Globus pallidus (tissue), 1 donor: Measurements from ENCODE around the gene OLFM3.

Source experiments
- DNase-seq: peaks from one replicate; pipeline ENCODE4 v3.0.0-alpha.2; 2015; ENCODE audit warnings: low spot score

OLFM3 gene

DNA sequence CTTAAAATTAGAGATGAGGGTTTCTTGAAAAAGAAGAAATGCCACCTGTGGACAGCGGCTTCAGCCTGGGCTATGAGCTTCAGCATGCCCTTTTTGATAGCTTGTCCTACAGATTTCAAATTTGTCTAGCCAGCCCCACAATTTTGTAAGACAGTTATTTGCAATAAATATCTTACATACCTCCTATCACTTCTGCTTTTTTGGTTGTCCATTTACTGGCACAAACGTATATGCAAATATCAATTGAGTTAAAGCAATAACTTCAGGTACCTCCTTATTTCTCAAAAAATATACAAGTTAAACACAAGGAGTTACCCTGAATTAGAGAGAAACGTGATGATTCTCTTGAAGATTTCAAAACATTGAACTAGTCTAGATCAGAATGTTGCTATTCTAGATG is 53.5 kb downstream of the OLFM3 start:
- no peak for DNase-seq

DNA sequence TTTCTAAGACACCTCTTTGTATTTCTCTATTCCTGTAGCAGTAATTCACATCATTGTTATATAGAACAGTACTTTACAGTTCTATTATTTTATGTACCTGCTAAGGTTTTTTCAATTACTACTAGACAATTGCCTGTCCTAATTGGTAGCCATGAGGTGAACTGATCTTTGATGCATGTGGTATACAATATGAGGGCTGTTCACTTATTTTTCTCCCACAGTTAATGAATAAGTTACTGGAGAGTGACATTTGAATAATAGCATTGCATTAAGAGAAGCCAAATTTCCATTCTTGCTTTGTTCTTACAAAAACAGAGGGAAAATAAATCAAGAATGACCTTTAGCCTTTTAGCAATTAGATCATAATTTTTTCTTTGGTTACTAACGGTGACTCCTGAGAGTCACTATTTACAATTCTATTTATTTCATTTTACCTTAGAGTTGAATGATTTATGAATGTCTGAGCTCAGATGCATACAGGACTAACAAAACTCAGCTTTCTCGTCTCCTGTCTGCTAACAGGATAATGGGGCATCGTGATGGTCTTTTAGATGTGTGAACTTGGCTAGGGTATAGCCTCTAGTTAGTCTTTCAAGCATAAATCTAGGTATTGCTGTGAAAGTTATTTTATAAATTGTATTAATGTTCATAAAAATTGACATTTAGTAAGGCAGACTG is 54.1 kb downstream of the OLFM3 start:
- no peak for DNase-seq

DNA sequence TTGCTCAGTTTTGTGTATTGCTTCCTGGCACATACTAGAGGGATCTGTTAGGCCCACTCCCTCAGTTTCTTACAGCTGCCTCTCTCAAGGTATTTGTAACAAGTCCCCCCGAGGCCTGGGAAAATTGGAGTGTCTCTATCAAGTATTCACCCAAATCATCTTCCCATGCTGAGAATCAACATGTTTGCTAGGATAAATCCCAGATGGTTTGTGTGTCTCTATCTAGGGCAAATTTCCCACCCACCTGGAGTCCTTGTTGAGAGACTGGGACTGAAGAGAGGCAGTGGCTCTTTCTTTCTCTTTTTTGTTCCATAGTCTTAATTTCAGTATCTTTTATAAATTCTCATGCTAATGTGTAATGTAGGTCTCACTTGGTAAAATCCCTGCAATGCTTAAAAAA is 58.0 kb downstream of the OLFM3 start:
- no peak for DNase-seq

DNA sequence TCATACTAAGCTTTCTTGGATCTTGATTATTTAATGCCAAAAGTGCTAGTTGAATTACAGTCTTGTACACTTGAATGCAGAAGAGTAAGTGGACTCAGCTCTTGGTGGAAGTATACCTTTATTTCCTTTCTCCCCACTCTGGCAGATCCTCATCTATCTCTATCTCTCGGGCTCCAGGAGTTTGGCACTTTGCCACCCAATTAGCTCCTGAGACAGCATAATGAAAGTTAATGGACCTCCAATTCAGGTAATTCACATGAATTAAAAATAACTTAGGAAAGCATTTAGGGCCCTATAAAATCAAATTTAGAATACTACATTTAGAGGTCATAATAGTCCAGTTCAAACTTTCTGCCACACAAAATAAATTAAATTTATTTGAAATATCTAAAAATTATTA is 67.4 kb downstream of the OLFM3 start:
- no peak for DNase-seq

DNA sequence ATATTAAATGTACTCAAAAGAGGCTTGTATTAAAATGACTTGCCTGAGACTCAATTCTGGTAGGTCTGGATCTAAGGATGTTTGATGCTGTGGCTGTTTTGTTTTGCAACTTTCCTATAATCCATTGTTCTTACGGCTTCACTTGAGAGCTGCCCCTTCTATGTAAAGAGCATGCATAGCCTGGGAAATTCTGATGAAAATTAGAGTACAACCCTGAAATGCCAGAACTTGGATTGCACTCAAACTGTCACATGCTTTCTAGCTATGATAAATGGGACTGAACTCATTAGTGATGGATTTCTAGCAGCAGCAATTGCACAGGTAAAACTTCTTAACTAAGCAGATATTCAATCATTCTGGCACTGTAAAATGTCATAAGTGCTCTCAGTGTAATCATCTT is 67.9 kb downstream of the OLFM3 start:
- DNase-seq: no peak

DNA sequence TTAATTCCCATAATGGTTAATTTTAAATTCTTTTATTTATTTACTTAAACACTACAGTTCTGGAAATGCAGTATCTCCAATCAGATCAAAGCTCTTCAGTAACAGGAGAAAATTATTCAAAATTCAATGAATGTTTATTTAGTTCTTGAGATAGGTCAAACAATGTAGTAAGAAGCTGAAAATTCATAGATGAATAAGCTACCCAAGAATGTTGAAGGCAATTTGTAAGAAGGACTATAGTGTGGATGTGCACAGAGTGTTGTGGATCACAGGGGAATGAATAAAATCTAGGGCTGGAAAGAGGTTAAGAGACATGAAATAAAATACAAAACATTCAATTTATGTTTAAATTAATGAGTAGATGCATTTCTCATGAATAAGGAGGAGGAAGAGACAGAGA is 72.0 kb downstream of the OLFM3 start:
- DNase-seq: no peak

DNA sequence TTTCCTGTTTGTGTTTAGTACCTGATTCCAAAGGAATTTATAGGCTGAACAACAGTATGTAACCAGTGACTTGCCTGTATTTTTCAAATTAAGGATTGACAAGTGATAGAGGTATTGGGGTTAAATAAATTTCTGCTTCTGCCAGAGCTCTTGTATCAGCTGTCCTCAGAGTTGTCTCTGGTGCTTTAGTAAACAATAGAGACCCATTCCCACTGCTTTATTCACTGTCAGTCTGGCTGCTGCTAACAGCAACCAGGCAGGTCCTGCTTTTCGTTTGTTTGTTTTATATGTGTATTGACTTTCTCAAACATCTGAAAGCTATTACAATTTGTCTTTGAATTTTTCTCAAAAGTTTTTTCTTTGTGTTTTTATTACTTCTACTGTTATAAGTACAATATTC is 76.1 kb downstream of the OLFM3 start:
- no peak for DNase-seq

DNA sequence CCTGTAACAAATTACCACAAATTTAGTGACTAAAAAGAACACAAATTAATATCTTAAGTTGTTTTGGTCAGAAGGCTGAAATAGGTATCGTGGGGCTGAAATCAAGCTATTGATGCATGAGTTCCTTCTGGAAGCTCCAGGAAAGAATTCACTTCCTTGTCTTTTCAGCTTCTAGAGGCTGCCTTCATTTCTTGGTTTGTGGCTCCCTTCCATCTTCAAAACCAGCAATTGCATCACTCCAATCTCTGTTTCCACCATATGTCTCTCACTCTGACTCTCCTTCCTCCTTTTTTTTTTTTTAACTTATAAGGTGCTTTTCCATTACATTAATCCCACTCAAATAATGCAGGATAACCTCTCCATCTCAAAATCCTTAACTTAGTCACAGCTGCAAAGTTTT is 78.4 kb downstream of the OLFM3 start:
- DNase-seq: no peak

DNA sequence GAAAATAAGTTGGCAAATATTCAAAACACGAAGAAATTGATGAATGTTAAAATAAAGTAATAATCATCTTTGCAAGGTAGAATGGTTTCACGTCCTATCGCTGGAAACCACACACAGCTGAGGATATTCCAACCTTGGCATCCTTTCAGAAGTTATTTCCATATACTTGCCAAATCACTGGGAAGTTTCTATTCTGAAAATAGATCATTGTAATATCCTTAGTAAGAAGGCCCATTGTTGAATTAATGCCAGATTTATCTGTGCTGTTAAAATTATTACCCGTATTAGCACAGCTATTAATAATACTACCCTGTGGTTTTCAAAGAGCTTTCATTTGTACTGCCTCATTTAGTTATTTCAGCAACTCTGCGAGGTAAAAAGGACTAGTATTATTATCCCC is 81.1 kb downstream of the OLFM3 start:
- DNase-seq: no peak

DNA sequence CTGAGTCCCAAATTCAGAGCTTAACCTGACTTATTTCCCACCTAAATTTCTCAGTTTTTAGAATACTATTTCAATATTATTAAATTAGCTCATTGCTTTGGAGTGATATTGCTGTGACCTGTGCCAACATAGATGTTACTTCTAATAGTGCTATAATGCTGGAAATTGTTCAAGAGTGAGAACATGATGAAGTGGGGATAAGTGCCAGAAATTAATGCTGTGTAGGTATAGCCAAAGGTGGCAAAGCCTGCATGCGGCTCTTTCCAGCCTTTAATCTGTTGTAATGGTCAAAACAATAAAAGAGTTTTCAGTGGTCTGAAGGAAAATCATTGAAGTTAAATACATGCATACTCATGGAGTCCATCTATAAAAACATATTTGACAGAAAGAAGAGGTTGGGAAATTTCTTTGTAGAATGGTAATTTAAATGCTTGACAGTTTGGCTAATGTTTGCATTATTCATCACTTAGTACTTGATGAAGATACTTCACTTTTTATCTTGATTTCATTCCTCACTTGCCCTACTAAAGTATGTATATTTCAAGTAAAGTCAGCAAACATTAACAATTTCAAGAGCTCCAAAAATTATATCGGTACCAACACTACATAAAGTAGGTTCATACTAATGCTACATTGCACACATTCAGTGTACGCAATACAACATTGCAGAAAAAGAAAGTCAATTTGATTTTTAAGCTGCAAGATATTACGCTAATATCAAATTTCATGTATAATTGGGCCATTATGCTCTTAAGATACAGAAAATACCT is 82.1 kb downstream of the OLFM3 start:
- no peak for DNase-seq

DNA sequence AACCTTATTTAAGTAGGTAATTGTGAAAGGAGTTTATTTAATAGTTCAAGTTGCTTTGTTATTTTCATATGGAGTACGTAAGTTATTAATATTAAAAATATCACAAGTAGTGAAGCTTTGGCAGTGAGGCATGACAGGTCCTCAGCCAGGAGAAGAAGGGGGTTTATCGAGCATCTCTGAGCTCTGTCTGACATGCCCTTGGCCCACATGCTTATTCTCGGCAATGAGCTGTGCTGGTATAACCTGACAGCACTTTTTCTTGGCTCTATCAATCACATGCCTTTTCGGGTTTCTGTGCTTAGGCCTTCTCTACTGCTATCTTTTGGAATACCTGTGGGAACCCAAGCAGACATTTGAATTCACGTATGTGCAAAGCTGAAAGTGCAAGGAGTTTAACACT is 84.8 kb downstream of the OLFM3 start:
- no peak for DNase-seq

DNA sequence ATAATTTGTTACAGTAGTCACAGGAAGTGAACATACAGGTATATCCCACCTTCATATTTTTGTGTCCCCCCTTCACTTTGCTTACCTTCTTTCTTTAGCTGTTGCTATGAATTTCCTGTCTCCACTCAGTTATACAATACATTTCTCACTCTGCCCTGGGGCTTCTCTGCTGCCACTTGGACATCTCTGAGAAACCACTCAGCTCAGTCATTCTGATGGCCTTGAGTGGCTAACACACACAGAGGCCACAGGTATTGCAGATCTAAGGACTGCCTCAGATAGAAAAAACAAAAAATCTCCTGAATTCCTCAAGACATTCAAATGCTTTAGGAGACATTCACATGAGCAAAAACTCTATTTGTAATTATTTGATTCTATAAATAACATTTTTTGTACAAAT is 87.7 kb downstream of the OLFM3 start:
- DNase-seq: no peak

DNA sequence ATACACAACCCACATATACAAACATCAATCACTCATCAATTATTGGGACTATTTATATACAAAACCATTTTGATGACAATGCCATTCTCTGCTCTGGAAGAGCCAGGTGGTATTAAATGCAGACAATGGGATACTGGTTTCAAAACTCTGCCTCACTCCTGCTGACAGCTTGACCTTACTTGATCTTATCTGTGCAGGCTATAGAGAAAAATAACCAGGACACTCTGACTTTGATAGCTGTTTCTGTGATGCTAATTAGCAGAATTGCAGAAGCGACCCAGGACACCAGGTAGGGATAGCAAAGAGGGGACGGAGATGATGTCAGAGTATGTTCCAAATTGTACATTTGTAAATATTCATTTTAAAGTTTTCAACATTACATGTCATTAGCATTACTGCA is 89.5 kb downstream of the OLFM3 start:
- no peak for DNase-seq

DNA sequence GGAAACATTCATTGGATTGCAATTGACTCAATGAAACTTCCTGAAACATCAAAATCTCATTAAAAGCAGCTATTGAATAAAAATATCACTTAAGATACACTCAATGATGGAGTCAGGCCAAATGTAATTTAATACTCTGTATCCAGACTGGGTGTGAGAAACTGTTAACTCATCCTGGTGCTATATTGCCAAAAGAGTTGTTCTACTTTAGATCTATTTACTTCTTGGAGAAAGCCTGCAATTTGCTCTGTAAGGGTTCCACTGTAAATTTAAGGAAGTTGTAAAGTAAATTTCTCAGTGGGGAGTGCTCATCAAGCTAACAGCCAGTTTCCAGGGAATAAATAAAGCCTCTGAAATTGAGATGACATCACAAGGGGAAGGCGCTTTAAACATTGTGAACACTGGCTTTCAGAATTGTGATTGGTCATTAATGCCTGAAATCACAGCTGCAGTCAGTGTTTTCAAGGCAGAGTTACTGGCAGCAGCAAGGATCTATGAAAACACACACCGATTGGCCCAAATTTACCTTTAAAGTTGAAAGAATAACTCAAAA is 91.4 kb downstream of the OLFM3 start:
- DNase-seq: no peak

DNA sequence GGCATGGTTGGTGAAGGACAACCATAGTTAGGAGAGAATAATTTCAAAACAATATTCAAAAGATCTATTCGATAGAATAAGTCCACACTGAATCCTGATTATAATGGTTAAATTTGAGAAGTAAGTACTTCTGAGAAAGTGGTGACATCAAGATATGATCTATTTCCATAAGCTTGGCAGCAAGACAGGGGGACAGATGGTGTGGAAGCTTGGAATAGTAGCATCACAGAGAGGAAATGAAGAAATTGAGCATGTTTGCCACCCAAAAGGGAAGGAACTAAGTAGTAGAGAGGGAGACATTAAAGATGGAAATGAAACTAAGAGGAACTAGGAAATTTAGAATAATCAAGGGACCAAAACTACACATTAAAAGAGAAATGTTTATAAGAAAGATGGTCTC is 94.5 kb downstream of the OLFM3 start:
- no peak for DNase-seq

DNA sequence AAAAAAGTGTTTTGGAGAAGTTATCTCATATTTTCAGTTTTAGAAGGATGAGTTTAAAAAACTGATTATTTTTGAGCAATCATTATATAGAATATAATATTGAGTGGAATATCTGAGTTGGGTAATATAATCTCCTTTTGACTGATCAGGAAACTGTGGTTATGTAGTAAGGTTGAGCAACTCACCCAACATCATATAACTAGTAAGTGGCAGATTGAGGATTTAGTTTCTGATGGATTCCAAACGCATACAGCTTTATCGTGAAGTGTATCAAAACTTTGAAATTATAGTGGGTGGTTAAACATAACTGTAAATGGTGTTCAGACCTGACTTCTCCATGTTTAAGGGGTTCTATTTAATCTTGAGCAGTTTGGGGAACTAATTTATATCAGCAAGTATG is 98.6 kb downstream of the OLFM3 start:
- no peak for DNase-seq

DNA sequence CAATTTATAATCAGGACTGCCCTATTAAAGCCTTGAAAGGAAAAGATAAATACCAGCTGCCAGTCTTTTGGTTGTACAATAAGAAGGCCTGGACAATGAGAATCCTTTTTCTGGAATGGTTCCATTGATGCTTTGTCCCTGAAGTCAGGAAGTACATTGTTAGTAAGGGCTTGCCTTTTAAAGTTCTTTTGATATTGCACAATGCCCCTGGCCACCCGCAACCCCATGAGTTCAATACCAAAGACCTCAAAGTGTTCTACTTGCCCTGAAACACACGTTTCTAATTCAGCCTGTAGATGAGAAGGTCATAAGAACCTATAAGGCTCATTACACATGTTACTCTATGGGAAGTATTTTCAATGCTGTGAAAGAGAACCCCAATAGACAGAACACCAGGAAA is 112.1 kb downstream of the OLFM3 start:
- no peak for DNase-seq

DNA sequence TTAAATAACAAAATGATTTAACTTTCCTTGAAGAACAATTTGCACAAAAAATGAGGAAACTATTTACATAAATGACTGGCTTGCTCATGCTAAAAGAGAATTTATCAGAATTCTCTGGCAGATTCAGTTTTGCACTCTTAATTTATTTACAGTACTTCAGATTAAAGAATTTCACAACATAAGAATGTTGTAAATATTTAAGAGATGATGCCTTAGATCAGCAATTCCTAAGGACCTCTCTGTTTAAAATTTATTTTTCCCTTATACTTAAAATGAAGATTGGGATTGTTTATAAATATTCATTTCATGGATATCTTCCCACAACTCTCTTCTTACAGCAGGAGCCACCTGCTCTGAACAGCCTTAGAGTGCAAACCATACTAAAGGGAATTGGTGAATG is 120.8 kb downstream of the OLFM3 start:
- no peak for DNase-seq

DNA sequence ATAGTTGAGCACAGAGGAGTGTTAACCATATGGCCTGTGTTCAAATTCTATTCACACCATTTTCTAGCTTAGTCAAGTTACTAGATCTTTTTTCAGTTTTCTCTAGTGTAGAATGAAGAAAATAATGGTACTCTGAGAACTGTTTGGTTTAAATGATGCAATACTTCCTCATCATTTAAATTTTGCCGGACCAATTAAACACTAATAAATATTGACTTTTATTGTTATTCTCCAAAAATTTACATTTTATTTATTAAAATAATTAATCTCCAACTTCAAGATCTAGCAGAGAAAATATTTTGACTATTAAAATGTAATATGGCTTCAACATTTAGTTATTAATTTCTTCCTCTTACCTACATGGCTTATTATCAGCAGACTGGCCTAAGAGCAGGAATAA is 123.1 kb downstream of the OLFM3 start:
- DNase-seq: no peak

DNA sequence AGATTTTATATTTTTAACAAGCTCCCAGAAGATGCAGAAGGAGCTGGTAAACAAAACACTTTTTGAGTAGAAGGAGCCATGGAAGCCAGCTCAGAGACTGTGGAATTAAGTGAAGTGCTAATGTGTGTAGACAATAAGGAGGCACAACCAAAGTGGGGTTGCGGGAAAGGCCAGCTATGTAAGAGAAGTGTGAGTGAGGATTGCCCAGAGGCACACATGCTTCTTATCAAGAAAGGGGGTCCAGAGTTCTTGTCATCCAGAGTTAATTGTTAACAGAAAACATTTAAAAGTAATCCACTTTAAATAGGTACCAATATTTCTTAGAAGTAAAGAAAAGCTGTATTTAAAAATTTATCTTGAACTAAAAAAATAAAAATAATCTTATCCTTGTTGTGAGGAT is 136.8 kb downstream of the OLFM3 start:
- no peak for DNase-seq

DNA sequence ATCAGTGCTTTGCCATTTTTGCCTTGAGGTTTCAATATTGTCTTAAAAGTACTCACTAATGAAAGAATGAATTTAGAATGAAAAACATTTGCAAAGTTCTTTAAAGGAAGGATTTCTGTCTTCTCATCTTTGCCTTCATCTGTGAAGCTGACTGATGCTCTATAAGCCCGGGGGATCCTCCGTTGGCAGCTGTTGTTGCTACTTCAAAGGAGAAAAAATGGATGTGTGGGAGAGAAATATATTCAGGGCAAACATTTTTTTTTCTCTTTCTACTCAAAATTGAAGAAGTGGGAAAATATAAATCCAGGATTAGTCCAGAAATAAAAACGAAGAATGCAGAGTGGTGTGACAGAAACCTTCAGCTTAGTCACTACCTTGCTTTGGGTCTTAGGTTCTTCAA is 142.5 kb downstream of the OLFM3 start:
- DNase-seq: no peak

DNA sequence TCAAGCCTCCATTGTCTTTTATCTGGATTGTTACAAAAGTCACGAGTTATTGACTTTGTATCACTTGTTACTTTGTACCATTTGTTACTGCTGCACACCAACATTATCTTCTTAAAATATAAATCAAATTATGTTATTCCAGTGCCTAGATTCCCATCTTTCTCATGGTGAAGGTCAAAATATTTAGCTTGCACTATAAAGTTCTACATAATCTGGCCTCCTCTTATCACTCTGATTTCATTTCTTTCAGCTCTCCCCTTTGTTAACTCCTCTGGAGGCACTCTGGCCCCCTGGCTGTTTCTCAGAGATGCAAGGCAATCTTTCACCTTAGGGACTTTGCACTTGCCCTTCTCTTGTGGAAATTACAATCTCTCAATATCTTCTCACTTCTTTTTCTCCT is 143.8 kb downstream of the OLFM3 start:
- no peak for DNase-seq

DNA sequence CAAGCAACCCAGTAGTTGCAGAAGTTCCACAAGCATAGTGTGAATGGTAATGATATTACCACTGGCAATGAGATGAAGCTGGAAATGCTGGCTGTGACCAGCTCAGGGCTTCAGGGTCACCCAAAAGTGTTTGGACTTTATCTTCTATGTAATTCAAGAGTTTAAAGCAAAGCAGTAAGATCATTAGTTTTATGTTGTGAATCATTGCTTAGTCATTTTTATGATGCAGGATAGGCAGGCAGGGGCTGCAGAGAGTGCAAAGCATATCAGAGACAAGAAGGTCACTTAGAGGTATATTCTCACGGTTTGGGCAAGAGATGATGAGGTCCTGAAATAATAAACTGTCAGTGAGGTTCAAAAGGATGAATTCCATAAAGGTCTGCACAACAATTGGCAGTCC is 147.4 kb downstream of the OLFM3 start:
- DNase-seq: no peak

DNA sequence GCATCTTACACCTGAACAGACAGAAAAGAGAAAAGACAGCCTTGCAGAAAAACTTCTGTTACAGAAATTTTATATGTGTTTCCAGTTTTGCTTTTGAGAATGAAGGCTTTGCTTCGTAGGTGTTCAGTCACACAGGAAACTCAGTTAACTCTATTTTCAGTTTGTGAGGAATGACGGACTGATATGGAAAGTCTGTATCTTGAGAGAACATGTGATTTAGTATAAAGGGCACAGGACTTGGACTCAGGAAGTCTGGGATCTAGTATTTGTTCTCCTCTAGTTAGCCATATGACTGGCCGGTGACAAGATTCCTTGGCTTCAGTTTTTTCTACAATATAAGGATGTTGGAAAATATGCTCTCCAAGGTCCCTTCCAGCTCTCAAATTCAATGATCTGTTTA is 149.1 kb downstream of the OLFM3 start:
- no peak for DNase-seq
